Activated CD8-positive, alpha-beta memory T cell treated with anti-CD3 and anti-CD28 coated beads, Interleukin-2, amount 50 U/mL, for 4 hours (primary cell): ENCODE measurements around the gene HIVEP3.

Source experiments
- DNase-seq: peaks from one replicate; pipeline ENCODE4 v3.0.0-alpha.2; 2020

HIVEP3 gene

GRCh38 chr1:41504114-41505035 is 414.3 kb downstream of the HIVEP3 start:
- no peak for DNase-seq

GRCh38 chr1:41503538-41504113 is 415.1 kb downstream of the HIVEP3 start:
- DNase-seq, result no peak

- DNase-seq, result no peak
These were observed 415.8 kb downstream of the HIVEP3 start for GRCh38 chr1:41502912-41503311.

GRCh38 chr1:41501581-41501980 is 417.1 kb downstream of the HIVEP3 start:
- DNase-seq, result no peak

GRCh38 chr1:41500781-41501518 is 417.8 kb downstream of the HIVEP3 start:
- no peak for DNase-seq

GRCh38 chr1:41500378-41500777 is 418.3 kb downstream of the HIVEP3 start:
- DNase-seq, result no peak

- no peak for DNase-seq
These were observed 419.1 kb downstream of the HIVEP3 start for GRCh38 chr1:41499591-41499990.

- no peak for DNase-seq
These were observed 419.9 kb downstream of the HIVEP3 start for GRCh38 chr1:41498804-41499203.

GRCh38 chr1:41498391-41498790 is 420.3 kb downstream of the HIVEP3 start:
- DNase-seq, result no peak

- DNase-seq, result no peak
These were observed 421.2 kb downstream of the HIVEP3 start for GRCh38 chr1:41497461-41498030.

GRCh38 chr1:41497056-41497440 is 421.7 kb downstream of the HIVEP3 start:
- DNase-seq, result no peak

GRCh38 chr1:41496080-41497055 is 422.4 kb downstream of the HIVEP3 start:
- DNase-seq, result no peak

- no peak for DNase-seq
These were observed 423.3 kb downstream of the HIVEP3 start for GRCh38 chr1:41495210-41495948.

GRCh38 chr1:41494351-41495209 is 424.1 kb downstream of the HIVEP3 start:
- no peak for DNase-seq

GRCh38 chr1:41493626-41494350 is 424.9 kb downstream of the HIVEP3 start:
- DNase-seq, result no peak

GRCh38 chr1:41493117-41493536 is 425.6 kb downstream of the HIVEP3 start:
- no peak for DNase-seq

GRCh38 chr1:41492341-41492848 is 426.3 kb downstream of the HIVEP3 start:
- no peak for DNase-seq

- DNase-seq, result no peak
These were observed 427.8 kb downstream of the HIVEP3 start for GRCh38 chr1:41490911-41491310.

GRCh38 chr1:41489561-41489960 is 429.2 kb downstream of the HIVEP3 start:
- DNase-seq, result no peak
